GM21576 (cell line): ENCODE data around the gene CRKL.

ENCODE experiments used
- ATAC-seq: cut with Tn5 transposase; IDR thresholded peaks from one replicate; pipeline ENCODE4 v1.9.1; 2021; ENCODE audit warnings: mild to moderate bottlenecking, moderate library complexity; ENCODE audit not compliant: unreplicated experiment

CRKL gene

GRCh38 chr22:20949698-20950183, 32.5 kb downstream of the CRKL start:
- no peak for ATAC-seq

GRCh38 chr22:20951151-20951931, 34.1 kb downstream of the CRKL start:
- ATAC-seq = no peak

- ATAC-seq = no peak
Measured at GRCh38 chr22:20951932-20952380, 34.7 kb downstream of the CRKL start.

GRCh38 chr22:20952544-20953341, 35.5 kb downstream of the CRKL start:
- no peak for ATAC-seq

GRCh38 chr22:20953342-20953608, 36.1 kb downstream of the CRKL start:
- no peak for ATAC-seq

- no peak for ATAC-seq
Measured at GRCh38 chr22:20953668-20954500, 36.7 kb downstream of the CRKL start.

GRCh38 chr22:20955548-20955947, 38.3 kb downstream of the CRKL start:
- ATAC-seq = no peak

GRCh38 chr22:20956258-20957101, 39.3 kb downstream of the CRKL start:
- no peak for ATAC-seq

- no peak for ATAC-seq
Measured at GRCh38 chr22:20957102-20957682, 40.0 kb downstream of the CRKL start.

- ATAC-seq = no peak
Measured at GRCh38 chr22:20957683-20958431, 40.6 kb downstream of the CRKL start.

GRCh38 chr22:20959578-20960461, 42.6 kb downstream of the CRKL start:
- ATAC-seq = no peak

GRCh38 chr22:20960609-20961008, 43.4 kb downstream of the CRKL start:
- no peak for ATAC-seq

- no peak for ATAC-seq
Measured at GRCh38 chr22:20962491-20962945, 45.3 kb downstream of the CRKL start.

- no peak for ATAC-seq
Measured at GRCh38 chr22:20963201-20964052, 46.2 kb downstream of the CRKL start.

- no peak for ATAC-seq
Measured at GRCh38 chr22:20964090-20964798, 47.0 kb downstream of the CRKL start.

- ATAC-seq = no peak
Measured at GRCh38 chr22:20964799-20965103, 47.5 kb downstream of the CRKL start.
